GM20431 (cell line): ENCODE measurements around the gene SFRP4.

Experiments used
- in situ Hi-C: fragments of 300-500 bp; cut with MseI, MboI; formaldehyde crosslinking; loops from one replicate; pipeline ENCODE4 v1.15.0; 2020; ENCODE audit warnings: low sequenced_read_pairs; ENCODE audit not compliant: unreplicated experiment

The SFRP4 gene

GRCh38 chr7:37927773-37928444, 11.3 kb upstream of the SFRP4 start:
- in situ Hi-C loops, result no loop called here

- in situ Hi-C loops, result no loop called here
Measured at GRCh38 chr7:37925620-37926019, 9.0 kb upstream of the SFRP4 start.

GRCh38 chr7:37924491-37925041, 7.9 kb upstream of the SFRP4 start:
- in situ Hi-C loops, result loop anchor here (25.0 kb wide), 2 partner anchors 188 to 413 kb away; no protein-coding TSS in a partner anchor

GRCh38 chr7:37923996-37924395, 7.4 kb upstream of the SFRP4 start:
- in situ Hi-C loops, result loop anchor here (25.0 kb wide), 2 partner anchors 188 to 413 kb away; no protein-coding TSS in a partner anchor

GRCh38 chr7:37921876-37922275, 5.3 kb upstream of the SFRP4 start:
- in situ Hi-C loops, result loop anchor here (25.0 kb wide), 2 partner anchors 190 to 415 kb away; no protein-coding TSS in a partner anchor

GRCh38 chr7:37920849-37921805, 4.5 kb upstream of the SFRP4 start:
- in situ Hi-C loops, result loop anchor here (25.0 kb wide), 2 partner anchors 191 to 416 kb away; no protein-coding TSS in a partner anchor

GRCh38 chr7:37920305-37920848, 3.8 kb upstream of the SFRP4 start, which contains the start of gene EPDR1:
Gene EPDR1, plus strand, starts transcription at chr7:37920640. Its CDS starts 300 bp downstream, at chr7:37920940.
- in situ Hi-C loops, result loop anchor here (25.0 kb wide), 2 partner anchors 192 to 417 kb away; no protein-coding TSS in a partner anchor

GRCh38 chr7:37918526-37918925, 1.9 kb upstream of the SFRP4 start:
- in situ Hi-C loops, result loop anchor here (25.0 kb wide), 2 partner anchors 194 to 419 kb away; no protein-coding TSS in a partner anchor

- in situ Hi-C loops, result loop anchor here (25.0 kb wide), 2 partner anchors 196 to 421 kb away; no protein-coding TSS in a partner anchor
Measured at GRCh38 chr7:37916017-37916672, 472 bp downstream of the SFRP4 start.

GRCh38 chr7:37915438-37915837, 1.2 kb downstream of the SFRP4 start:
- in situ Hi-C loops, result loop anchor here (25.0 kb wide), 2 partner anchors 197 to 422 kb away; no protein-coding TSS in a partner anchor

GRCh38 chr7:37912756-37913155, 3.9 kb downstream of the SFRP4 start:
- in situ Hi-C loops, result loop anchor here (25.0 kb wide), 2 partner anchors 200 to 425 kb away; no protein-coding TSS in a partner anchor

- in situ Hi-C loops, result loop anchor here (25.0 kb wide), 2 partner anchors 204 to 429 kb away; no protein-coding TSS in a partner anchor
Measured at GRCh38 chr7:37908221-37908788, 8.3 kb downstream of the SFRP4 start.

- in situ Hi-C loops, result loop anchor here (25.0 kb wide), 2 partner anchors 210 to 435 kb away; no protein-coding TSS in a partner anchor
Measured at GRCh38 chr7:37901890-37902524, 14.6 kb downstream of the SFRP4 start.

GRCh38 chr7:37901236-37901827, 15.3 kb downstream of the SFRP4 start:
- in situ Hi-C loops, result loop anchor here (25.0 kb wide), 2 partner anchors 211 to 436 kb away; no protein-coding TSS in a partner anchor

- in situ Hi-C loops, result loop anchor here (25.0 kb wide), 2 partner anchors 213 to 438 kb away; no protein-coding TSS in a partner anchor
Measured at GRCh38 chr7:37899712-37900247, 16.8 kb downstream of the SFRP4 start.

- in situ Hi-C loops, result no loop called here
Measured at GRCh38 chr7:37894671-37895070, 21.9 kb downstream of the SFRP4 start.

GRCh38 chr7:37893359-37893758, 23.3 kb downstream of the SFRP4 start:
- in situ Hi-C loops, result no loop called here
